GM12865 (cell line): ENCODE data around the gene CACNG1.

Experiments
- DNase-seq: peaks from one replicate; pipeline ENCODE4 v3.0.0; 2010; ENCODE audit warnings: low read depth
- H3K4me3 ChIP-seq: 2 replicates; pipeline ENCODE4 v1.5.1; 2011; ENCODE audit warnings: mild to moderate bottlenecking, low read depth, low read length, control low read depth
- CTCF ChIP-seq: IDR thresholded peaks from 2 replicates; pipeline ENCODE4 v1.5.1; 2011; ENCODE audit warnings: low read length, control low read depth, low read depth, inconsistent platforms; ENCODE audit not compliant: insufficient read depth; ENCODE audit errors: missing control alignments

The CACNG1 gene

GRCh38 chr17:67017910-67018309 lies 26.4 kb upstream of the CACNG1 start:
- no peak overlapping the region for H3K4me3 ChIP-seq
- TF ChIP-seq CTCF, result no peak
- DNase-seq, result no peak

GRCh38 chr17:67018471-67019434 lies 25.6 kb upstream of the CACNG1 start:
- DNase-seq, result peak; percentile 15
- H3K4me3 ChIP-seq, result no peak overlapping the region
- TF ChIP-seq CTCF, result no peak

GRCh38 chr17:67019809-67020208 lies 24.5 kb upstream of the CACNG1 start:
- no peak for TF ChIP-seq CTCF
- DNase-seq, result no peak
- H3K4me3 ChIP-seq, result no peak overlapping the region

- no peak for TF ChIP-seq CTCF
- H3K4me3 ChIP-seq, result no peak overlapping the region
- no peak for DNase-seq
Measured at GRCh38 chr17:67020293-67020766, 24.0 kb upstream of the CACNG1 start.

- no peak overlapping the region for H3K4me3 ChIP-seq
- TF ChIP-seq CTCF, result no peak
- DNase-seq, result no peak
Measured at GRCh38 chr17:67021196-67021595, 23.2 kb upstream of the CACNG1 start.

- TF ChIP-seq CTCF, result no peak
- H3K4me3 ChIP-seq, result no peak overlapping the region
- DNase-seq, result no peak
Measured at GRCh38 chr17:67021743-67022450, 22.5 kb upstream of the CACNG1 start.
